ENCODE data around the gene CYTH1.

DNA sequence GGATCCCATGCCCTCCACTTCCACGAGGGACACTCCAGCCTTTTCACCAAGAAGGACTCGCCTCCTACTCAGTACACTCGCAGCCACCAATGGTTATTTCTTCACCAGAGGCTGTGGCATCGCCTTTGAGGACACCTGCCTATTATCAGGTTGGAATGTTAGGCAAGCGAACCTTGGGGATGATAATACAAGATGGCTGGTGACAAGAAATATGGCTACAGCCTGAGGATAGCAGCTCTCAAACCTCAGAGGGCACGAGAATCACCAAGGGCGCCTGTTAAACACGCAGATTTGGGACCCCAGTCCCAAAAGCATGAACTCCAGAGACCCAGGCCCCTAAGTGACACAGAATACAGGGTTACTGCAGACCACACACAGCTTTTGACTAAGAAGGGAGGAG is 58.1 kb downstream of the CYTH1 start:
- TF ChIP-seq CTCF (IDR thresholded peaks at IDR 0.05) (no peak), POLR2A (IDR thresholded peaks at IDR 0.05) (no peak)
